Fibroblast of peridontal ligament (primary cell): ENCODE measurements around the gene RUBCN.
"Not testable (repeated sequence)": the region's sequence is repeated elsewhere in the genome, so short reads cannot be mapped to it uniquely, and the experiment has no call there.

Experiments used
- DNase-seq: peaks from one replicate; pipeline ENCODE4 v3.0.0-alpha.2; 2010; ENCODE audit errors: extremely low read depth

RUBCN gene

DNA sequence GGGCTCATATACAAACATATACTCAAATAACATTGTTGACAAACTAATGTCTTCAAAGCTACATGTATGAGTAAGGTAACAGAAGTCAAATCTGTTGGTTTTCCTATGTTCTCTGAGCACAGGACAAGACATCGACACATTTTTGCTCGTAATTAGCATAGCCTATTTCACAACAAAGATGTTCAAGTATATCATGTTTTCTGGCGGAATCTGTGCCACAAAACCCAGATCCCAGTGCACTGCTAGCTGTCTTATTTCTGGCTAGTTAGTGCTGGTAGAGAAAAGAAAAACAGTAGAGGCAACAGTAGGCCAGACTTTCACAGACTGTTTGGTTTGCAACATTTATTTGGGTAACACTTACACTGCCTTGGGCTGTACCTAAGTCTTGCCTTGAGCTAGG is 51.2 kb downstream of the RUBCN start:
- no peak for DNase-seq

GRCh38 chr3:197683191-197683590 is 53.5 kb downstream of the RUBCN start:
- DNase-seq, result no peak

DNA sequence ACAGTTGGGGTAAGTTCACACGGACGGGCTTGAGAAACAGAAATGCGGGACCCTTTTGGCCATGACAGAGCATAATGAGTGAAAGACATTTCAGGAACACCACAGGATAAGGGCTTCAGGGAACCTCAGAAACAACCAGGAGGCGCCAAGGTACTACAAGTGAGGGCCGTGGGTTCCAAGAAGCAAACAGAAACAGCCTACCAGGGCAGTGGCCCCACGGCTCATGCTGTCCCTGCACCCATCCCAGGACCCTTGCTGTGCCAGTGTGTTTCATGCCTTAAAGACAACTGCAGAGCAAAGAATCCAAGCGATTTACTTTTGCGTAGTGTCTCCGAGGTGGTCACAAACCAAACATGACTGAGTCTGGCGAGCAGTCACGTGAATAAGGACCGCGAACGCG is 54.0 kb downstream of the RUBCN start:
- no peak for DNase-seq

GRCh38 chr3:197680955-197681521 is 55.7 kb downstream of the RUBCN start:
- DNase-seq, result no peak

DNA sequence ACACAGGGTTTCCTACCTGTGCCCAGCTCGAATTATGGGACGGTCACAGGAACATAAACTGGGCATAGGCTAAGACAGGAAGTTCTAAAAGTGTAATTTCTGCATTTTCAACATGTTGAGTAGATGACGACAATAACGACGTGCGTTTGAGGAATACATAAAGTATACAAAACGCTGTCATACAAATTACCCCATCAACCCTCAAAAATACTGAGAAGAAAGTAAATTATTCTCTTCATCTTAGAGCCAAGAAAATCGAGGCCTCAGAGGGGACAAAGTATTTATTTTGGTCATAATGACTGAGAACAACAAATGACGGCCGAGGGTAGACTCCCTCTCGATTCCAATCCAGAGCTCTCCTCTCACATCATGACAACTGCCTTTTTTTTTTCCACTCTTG is 60.8 kb downstream of the RUBCN start:
- no peak for DNase-seq

DNA sequence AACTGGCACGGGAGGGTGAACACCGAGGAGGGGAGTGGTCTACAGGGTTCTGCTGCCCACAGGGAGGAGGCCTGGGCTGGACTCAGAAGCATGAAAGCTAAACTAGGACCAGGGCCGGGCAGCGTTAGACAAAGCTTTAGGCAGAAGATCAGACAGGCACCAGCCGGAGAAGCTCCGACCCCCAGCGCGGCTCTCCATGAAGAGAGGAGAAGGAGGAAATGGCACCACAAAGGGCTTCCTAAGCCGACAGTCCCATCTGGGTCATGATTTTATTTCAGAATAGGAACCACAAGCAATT is 61.2 kb downstream of the RUBCN start:
- no peak for DNase-seq

DNA sequence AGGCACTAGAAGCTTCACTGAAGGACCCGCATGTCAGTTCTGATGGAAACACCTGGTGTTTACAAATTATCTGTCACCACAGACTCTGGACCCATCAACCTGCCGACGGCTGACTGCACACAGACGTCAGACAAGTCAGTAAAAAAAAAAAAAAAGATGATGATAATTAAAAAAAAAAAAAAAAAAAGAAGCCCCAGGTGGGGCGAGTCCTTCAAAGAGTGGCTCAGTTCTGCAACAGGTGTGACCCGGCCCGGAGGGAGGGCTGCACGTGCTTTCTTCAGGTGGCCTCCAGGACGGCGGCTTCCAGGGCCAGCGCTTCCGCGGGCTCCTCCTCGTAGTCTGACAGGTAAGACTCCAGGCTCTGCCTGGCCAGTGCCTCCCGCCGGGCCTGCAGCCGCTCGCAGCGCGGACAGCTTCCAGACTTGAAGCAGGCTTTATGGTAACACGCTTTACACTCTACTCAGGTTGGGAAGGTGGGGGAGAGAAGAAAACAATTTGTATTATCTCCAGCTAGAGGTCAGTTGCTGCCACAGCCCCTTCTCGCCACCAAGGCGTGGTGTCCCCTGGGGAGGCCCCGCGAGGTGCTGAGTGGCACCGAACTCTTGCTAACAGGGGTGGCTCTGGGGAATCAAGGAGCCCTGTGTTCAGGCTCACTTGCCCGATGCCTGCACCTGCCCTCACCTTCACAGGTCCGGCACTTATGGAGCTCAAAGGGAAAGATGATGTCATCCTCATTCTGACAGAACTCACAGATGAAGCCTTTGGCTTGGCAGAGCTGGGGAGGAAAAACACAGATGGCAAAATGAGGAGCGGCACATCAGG is 61.8 kb downstream of the RUBCN start:
- no peak for DNase-seq

GRCh38 chr3:197673170-197673569 is 63.5 kb downstream of the RUBCN start:
- DNase-seq, result no peak

GRCh38 chr3:197670361-197670760 is 66.3 kb downstream of the RUBCN start:
- no peak for DNase-seq

DNA sequence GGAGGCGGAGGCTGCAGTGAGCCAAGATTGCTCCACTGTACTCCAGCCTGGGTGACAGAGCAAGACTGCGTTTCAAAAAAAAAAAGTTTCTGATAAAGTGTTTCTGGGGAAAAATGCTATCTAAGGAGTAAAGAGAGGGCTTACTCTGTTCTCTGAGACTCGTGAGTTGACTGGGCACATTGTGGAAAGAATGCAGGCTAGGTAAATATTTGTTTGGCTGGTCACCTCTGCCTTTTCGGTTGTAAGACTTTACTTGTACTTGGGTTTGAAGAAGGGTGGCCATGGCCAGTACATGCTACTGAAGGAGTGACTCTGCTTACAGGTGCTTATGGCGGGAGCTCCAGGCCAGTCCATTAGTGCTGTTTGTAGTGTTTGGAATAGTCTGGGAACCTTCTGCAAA is 68.7 kb downstream of the RUBCN start:
- no peak for DNase-seq

DNA sequence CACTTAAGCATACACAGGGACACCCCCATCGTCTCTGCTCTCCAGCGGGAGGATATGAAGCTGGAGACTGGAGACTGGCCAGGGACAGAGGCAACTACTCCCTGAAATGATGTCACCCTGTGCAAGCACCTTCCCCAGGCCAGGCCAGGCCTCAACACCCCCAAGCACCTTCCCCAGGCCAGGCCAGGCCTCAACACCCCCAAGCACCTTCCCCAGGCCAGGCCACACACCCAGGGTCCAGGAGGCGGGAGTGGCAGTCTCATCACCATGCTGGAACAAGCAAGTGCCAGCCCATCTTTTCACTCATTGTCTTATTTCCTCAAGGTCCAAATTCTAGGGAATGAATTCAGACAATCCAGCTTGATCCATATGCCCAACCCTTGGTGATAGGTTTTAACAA is 69.4 kb downstream of the RUBCN start:
- DNase-seq, result not testable (repeated sequence)

DNA sequence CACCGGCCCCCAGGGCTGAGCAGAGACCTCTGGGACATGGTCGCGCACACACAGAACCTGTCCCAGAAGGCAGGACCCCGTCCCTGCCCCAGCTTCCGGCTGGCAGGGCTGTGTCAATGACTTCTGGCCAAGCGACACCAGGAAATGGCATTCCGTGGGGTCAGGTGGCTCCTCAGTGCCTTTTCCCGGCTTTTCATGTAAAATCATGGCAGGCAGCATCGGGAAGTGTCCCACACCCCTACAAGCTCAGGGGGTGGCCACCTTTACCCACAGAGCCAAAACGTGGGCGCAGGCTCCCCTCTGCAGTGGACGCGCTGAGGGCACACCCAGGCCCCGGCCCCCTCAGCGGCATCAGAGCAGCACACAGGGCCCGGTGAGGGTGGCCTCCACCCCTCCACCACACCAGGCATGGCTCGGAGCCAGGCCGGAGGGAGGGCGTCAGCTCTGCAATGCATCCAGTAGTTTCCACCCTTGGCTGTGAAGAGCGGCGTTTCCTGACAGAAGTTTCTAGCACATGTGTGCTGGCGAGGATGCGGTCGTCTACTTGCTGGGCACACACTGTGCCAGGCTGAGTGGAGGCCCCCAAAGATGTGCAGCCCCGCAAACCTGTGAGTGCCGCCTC is 70.4 kb downstream of the RUBCN start:
- not testable (repeated sequence) for DNase-seq

GRCh38 chr3:197665549-197665948 is 71.2 kb downstream of the RUBCN start:
- not testable (repeated sequence) for DNase-seq

DNA sequence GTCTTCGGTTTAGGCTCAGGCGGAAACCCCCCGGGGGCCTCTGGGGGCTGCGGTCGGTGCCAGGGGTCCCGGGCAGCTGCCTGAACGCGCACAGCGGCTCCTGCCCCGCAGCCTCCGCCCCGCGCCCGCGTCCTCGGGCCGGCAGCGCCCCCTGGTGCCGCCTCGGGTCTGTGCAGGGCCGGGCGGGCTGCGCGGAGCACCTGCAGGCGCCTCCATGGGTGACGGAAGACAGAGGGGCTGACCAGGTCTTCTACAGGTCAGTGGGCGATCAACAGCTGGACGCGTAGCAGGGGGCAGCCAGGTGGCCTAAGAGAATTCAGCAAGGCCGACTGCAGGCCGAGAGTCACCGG is 71.6 kb downstream of the RUBCN start:
- not testable (repeated sequence) for DNase-seq

DNA sequence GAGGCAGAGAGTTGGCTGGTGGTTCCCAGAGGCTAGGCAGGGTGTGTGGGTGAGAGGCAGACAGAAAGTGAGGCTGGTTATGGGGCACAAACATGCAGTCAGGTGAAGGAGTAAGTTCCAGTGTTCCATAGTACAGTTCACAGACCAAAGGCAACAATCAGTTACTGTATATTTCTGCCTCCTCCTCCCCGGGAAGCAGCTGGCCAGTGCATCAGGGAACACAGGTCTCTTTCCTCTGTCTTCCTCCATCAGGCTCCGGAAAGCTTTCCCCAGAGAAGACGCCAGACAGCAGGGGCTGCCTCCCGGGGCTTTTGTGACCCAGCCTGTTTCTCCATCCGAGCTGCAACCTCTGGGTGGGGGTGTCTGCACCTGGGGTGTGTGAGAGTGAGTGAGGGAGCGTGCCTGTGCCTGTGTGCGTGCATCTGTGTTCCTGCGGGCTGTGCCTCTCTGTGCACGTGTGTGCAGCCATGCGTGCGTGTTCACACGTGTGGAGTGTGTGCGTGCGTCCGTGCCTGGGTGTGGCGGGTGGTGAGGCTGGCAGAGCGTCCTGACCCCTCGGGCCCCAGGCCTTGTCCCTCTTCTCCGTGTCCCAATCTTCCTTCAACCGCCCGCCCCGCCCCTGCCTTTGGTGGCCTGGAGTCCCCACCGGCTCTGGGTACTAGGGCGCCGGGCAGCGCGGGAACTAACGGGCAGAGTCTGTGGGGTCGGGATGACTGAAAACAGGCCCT is 72.1 kb downstream of the RUBCN start:
- DNase-seq, result not testable (repeated sequence)

GRCh38 chr3:197663367-197664140 is 73.2 kb downstream of the RUBCN start:
- DNase-seq, result not testable (repeated sequence)

- not testable (repeated sequence) for DNase-seq
These were observed 74.4 kb downstream of the RUBCN start for GRCh38 chr3:197662352-197662751.

GRCh38 chr3:197661874-197662273 is 74.8 kb downstream of the RUBCN start:
- not testable (repeated sequence) for DNase-seq

- not testable (repeated sequence) for DNase-seq
These were observed 75.4 kb downstream of the RUBCN start for GRCh38 chr3:197661234-197661834.

DNA sequence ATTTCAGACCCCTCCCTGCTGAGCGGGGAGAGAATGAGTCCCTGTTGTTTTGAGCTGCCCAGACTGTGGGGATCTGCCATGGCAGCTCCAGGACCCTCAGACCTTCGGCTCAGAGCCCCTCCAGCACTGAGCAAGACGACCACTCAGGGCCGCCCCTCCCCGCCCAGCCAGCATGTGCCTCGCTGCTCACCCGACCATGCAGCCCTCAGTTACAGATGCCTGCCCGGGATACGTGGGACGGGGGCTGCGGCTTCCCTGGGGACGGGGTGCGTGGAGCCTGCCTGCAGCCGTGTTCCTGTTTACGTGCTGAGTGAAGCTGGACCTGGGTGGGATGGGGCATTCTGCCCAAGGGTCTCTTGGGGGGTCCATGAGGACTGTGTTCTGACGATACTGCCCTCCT is 77.0 kb downstream of the RUBCN start:
- not testable (repeated sequence) for DNase-seq

- not testable (repeated sequence) for DNase-seq
These were observed 77.6 kb downstream of the RUBCN start for GRCh38 chr3:197659144-197659543.
